Erythroblast (primary cell): ENCODE measurements around the gene PTH2R.

Source experiments
- GATA1 ChIP-seq: IDR thresholded peaks from 2 replicates; pipeline ENCODE4 v1.6.1; 2011; ENCODE audit warnings: low read depth, mild to moderate bottlenecking, control low read depth, low read length, moderate library complexity
- POLR2A ChIP-seq: IDR thresholded peaks from 2 replicates; pipeline ENCODE4 v1.6.1; 2011; ENCODE audit warnings: mild to moderate bottlenecking, low read length

GRCh38 chr2:208467564-208467963 lies 61.0 kb downstream of the PTH2R start:
- TF ChIP-seq POLR2A (no peak), GATA1 (no peak)
